Esophagus (tissue), 2 donors: ENCODE data around the gene LAMA3. TPM values are rescaled to one million over a fixed set of nuclear protein-coding genes. Genes with fewer than 3 reads are reported as not detected.

ENCODE experiments used
- H3K27ac ChIP-seq, 2 donors: one replicate each; pipeline ENCODE4 v1.5.1; 2013; ENCODE audit warnings: low read depth in 2 of 2, mild to moderate bottlenecking in 2 of 2, inconsistent platforms in 1 of 2, low read length in 1 of 2, moderate library complexity in 1 of 2
- H3K27me3 ChIP-seq, 2 donors: one replicate each; pipeline ENCODE4 v1.6.1; 2013; ENCODE audit warnings: low read length in 2 of 2, control low read depth in 1 of 2, mild to moderate bottlenecking in 1 of 2; ENCODE audit not compliant: insufficient read depth in 2 of 2, control insufficient read depth in 1 of 2
- H3K36me3 ChIP-seq, 2 donors: one replicate each; pipeline ENCODE4 v1.6.1; 2013; ENCODE audit warnings: low read length in 1 of 2; ENCODE audit not compliant: control insufficient read depth in 2 of 2, insufficient read depth in 2 of 2
- H3K4me1 ChIP-seq, 2 donors: one replicate each; pipeline ENCODE4 v1.6.1; 2013; ENCODE audit warnings: low read length in 1 of 2; ENCODE audit not compliant: control insufficient read depth in 2 of 2, insufficient read depth in 2 of 2
- H3K4me3 ChIP-seq, 2 donors: one replicate each; pipeline ENCODE4 v1.5.1; 2013; ENCODE audit warnings: low read length in 2 of 2, mild to moderate bottlenecking in 2 of 2, low read depth in 1 of 2, moderate library complexity in 1 of 2
- H3K9me3 ChIP-seq, 2 donors: one replicate each; pipeline ENCODE4 v1.6.1; 2013; ENCODE audit warnings: mild to moderate bottlenecking in 2 of 2, low read depth in 1 of 2, low read length in 1 of 2, moderate library complexity in 1 of 2; ENCODE audit not compliant: control insufficient read depth in 2 of 2, insufficient read depth in 1 of 2
- WGBS, 2 donors: extraction: QIAGEN DNeasy Blood & Tissue Kit; methylation state at CpG; one replicate each; pipeline ENCODE4 v1.1.7; 2013; 5-methylcytosine and 5-hydroxymethylcytosine counted together
- polyA plus RNA-seq, 2 donors: library from polyadenylated mRNA; stranded (reverse); fragments of 200-250 nt; gene quantifications; one replicate each; pipeline ENCODE4 v1.2.3, GENCODE V29; 2013
- donor health status: healthy with polysubstance abuse.
- donor health status: Bipolar disorder and iron deficiency.

Gene LAMA3
- polyA plus RNA-seq, 2 donors = 8.0 to 11.5 TPM

DNA sequence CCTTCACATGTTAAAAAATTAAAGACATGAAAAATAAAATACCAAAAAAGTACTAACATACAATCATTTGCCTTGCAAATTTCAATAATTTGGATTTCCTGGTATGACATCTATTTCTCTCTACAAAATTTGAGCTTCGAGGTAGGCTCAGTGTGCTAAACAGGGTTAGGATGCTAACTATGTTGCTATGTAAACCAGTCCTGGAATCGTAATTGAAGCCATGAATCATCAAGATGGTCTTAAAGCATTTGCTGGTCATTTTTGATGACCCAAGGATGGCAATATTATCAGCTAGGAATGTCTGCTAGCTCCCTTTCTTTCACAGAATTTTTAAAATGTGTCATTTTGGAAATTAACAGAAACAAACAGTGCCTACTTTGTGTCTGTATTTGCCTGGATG, 217.4 kb downstream of the LAMA3 start:
- 83 to 85% methylated on average over 2 of the region's 2 CpGs for WGBS, 2 donors

DNA sequence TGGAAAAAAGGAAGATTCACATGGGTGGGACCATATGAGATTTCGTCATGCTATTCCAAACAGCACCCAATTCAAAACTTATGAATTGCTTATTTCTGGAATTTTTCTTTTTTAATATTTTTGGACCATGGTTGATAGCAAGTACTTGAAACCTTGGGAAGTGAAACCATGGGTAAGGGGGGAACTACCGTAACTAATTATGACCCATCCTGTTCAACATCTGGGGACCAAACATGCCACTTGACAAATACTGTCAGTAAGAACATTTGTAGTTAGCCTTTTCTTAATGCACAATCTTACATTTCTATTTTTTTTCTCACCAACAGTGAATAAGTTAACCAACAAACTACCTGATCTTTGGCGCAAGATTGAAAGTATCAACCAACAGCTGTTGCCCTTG, 219.6 kb downstream of the LAMA3 start:
- Histone ChIP-seq H3K27ac (no peak overlapping the region), H3K9me3 (no peaks in the 10 kb centered on the region), H3K27me3 (no peaks in the 10 kb centered on the region), H3K4me1 (no peaks in the 10 kb centered on the region), H3K4me3 (no peak overlapping the region), H3K36me3 (peaks cover 0 to 13% of the 10 kb centered on the region in 2 donors)
- 94 to 96% methylated on average over 3 of the region's 3 CpGs for WGBS, 2 donors

More for the DNA sequence above, 217.4 kb downstream of the LAMA3 start:
- Histone ChIP-seq H3K9me3 (no peaks in the 10 kb centered on the region), H3K4me1 (no peaks in the 10 kb centered on the region), H3K36me3 (peaks cover 0 to 11% of the 10 kb centered on the region in 2 donors), H3K27me3 (no peaks in the 10 kb centered on the region), H3K27ac (no peak overlapping the region), H3K4me3 (no peak overlapping the region)

GRCh38 chr18:23910032-23910431, 220.8 kb downstream of the LAMA3 start:
- H3K4me3 ChIP-seq = no peak overlapping the region
- peaks cover 0 to 10% of the 10 kb centered on the region in 2 donors for H3K36me3 ChIP-seq
- H3K27me3 ChIP-seq = no peaks in the 10 kb centered on the region
- WGBS, 2 donors = 41 to 47% methylated on average over 2 of the region's 2 CpGs
- H3K27ac ChIP-seq = no peak overlapping the region
- no peaks in the 10 kb centered on the region for H3K4me1 ChIP-seq
- H3K9me3 ChIP-seq = no peaks in the 10 kb centered on the region

DNA sequence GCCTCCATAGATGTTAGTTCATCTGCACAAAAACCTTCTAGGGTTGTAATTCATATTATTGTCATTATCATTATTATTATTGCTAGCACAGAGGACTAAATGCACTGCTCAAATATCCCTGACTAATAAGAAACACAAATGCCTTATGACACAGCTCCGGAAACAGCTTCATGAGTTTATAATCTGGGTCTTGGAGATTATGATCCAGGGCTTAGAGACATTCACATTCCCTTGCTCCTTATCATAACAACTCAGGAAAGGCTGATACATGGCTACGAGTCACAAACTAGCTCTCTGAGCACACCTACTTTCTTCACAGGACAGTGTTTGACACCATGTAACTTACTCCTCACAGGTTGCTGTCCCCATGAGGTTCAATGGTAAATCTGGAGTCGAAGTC, 223.1 kb downstream of the LAMA3 start:
- Histone ChIP-seq H3K4me3 (no peak overlapping the region), H3K36me3 (peaks cover 0 to 10% of the 10 kb centered on the region in 2 donors), H3K27me3 (no peaks in the 10 kb centered on the region), H3K4me1 (no peaks in the 10 kb centered on the region), H3K27ac (no peak overlapping the region), H3K9me3 (no peaks in the 10 kb centered on the region)
- WGBS, 2 donors = 82 to 88% methylated on average over 3 of the region's 3 CpGs

GRCh38 chr18:23916338-23916737, 227.1 kb downstream of the LAMA3 start:
- Histone ChIP-seq H3K4me3 (no peak overlapping the region), H3K9me3 (no peaks in the 10 kb centered on the region), H3K36me3 (peaks cover 0 to 13% of the 10 kb centered on the region in 2 donors), H3K4me1 (no peaks in the 10 kb centered on the region), H3K27me3 (no peaks in the 10 kb centered on the region), H3K27ac (no peak overlapping the region)
- 76 to 83% methylated on average over 4 of the region's 4 CpGs for WGBS, 2 donors

DNA sequence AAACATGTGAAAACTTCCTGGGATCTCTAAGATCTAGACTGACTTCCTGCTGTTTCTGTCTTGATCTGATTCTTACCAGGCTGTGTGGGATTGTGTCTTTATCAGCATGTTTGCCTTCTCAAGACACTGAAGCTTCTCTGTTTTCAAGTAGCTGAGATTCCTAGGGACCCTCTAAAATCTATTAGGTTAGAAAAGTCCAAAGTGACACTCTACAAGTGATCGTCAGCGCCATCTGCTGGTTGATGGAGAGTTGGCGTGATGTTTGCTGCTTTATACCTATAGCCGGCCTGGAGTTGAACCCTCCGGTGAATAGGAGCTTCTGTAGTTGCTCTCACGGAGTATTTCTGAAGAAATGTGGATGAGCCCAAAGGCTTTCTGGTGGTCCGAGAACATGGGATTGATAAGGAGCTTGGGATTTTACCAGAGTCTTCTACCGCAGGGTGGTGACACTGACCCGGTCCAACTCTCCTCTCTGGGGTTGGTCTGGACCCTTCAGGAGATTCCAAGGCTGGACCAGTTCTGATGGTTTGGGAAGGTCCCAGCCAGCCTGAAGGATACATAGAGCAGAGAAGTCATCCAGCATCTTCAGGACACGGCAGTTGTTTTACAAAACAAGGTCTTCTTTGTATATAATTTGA, 229.3 kb downstream of the LAMA3 start:
- 37 to 40% methylated on average over 10 of the region's 10 CpGs for WGBS, 2 donors
- Histone ChIP-seq H3K27me3 (no peaks in the 10 kb centered on the region), H3K4me1 (no peaks in the 10 kb centered on the region), H3K27ac (no peak overlapping the region), H3K4me3 (no peak overlapping the region), H3K9me3 (peaks cover 0 to 2% of the 10 kb centered on the region in 2 donors), H3K36me3 (peaks cover 0 to 12% of the 10 kb centered on the region in 2 donors)

- Histone ChIP-seq H3K36me3 (peaks cover 0 to 10% of the 10 kb centered on the region in 2 donors), H3K9me3 (peaks cover 0 to 2% of the 10 kb centered on the region in 2 donors), H3K4me1 (no peaks in the 10 kb centered on the region), H3K4me3 (no peak overlapping the region), H3K27me3 (no peaks in the 10 kb centered on the region), H3K27ac (no peak overlapping the region)
- WGBS, 2 donors = 52 to 65% methylated on average over 4 of the region's 4 CpGs
Observed at GRCh38 chr18:23920054-23920453, 230.8 kb downstream of the LAMA3 start.

DNA sequence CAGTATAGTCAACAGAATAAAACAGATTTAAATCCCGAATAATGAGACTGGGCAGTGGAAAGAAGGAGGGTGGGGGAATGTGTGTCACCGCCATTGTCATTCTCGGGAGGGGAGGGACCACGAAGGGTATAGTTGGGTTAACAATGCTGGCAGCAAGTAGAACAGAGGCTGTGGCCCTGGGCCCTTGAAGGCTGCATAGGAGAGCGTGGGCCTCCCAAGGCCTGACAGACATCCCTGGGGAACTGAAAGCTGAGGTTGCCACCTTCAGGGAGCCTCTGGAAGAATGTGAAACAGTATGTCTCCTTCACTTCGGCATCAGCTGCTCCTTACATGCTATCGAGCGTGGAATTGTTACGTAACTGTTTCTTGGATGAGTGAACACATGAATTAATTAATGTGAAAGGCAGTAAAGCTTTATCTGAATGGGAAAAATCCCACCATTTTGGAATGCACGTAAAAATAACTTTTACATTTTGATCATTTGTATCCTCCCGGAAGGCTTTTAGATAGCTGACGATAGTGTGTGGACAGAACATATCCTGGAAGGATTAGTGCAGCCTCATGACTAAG, 232.5 kb downstream of the LAMA3 start:
- peaks cover 0 to 2% of the 10 kb centered on the region in 2 donors for H3K9me3 ChIP-seq
- H3K27me3 ChIP-seq = no peaks in the 10 kb centered on the region
- H3K27ac ChIP-seq = no peak overlapping the region
- no peaks in the 10 kb centered on the region for H3K4me1 ChIP-seq
- H3K4me3 ChIP-seq = no peak overlapping the region
- 93 to 95% methylated on average over 12 of the region's 12 CpGs for WGBS, 2 donors
- H3K36me3 ChIP-seq = peaks cover 0 to 10% of the 10 kb centered on the region in 2 donors

DNA sequence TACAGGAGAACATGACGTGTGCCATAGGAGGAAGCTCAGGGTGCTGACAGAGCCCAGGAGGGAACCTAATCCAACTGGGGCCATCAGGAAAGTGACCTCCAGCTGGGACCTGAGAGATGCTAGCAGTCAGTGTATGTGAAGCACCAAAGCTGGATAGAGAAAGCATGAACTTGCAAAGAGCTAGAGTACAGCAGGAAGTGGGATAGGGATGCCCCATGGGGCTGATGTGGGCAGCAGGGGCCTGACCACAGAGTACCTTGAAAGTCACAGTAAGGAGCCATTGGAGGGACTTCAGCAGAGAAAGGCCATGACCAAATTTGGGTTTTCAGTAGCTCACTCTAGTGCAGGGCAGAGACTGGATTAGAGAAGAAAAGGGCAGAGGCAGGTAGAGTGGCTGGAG, 233.7 kb downstream of the LAMA3 start:
- H3K4me3 ChIP-seq = no peak overlapping the region
- 79 to 88% methylated on average over 1 of the region's 1 CpG for WGBS, 2 donors
- H3K27me3 ChIP-seq = no peaks in the 10 kb centered on the region
- H3K4me1 ChIP-seq = no peaks in the 10 kb centered on the region
- peaks cover 0 to 2% of the 10 kb centered on the region in 2 donors for H3K9me3 ChIP-seq
- H3K36me3 ChIP-seq = peaks cover 0 to 10% of the 10 kb centered on the region in 2 donors
- no peak overlapping the region for H3K27ac ChIP-seq

DNA sequence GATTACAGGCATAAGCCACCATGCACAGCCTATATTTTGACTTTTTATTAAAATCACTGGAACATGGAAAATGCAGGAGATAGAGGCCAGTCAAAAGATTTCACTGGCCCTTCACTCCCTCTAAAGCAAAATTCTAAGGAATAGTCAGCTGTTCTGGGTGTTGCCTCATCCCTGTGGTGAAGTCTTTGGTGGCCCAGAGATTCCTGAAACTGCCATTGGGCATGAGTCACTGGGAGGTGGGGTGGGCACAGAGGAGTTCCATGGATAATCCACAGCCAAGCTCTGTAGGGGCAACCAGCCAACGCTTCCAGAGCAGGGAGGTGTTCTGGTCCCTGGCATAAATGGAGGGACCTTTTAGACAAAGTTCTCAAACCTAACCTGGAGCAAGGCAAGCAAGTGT, 235.6 kb downstream of the LAMA3 start:
- WGBS, 2 donors = 88 to 93% methylated on average over 1 of the region's 1 CpG
- no peak overlapping the region for H3K4me3 ChIP-seq
- H3K9me3 ChIP-seq = peaks cover 0 to 2% of the 10 kb centered on the region in 2 donors
- H3K27me3 ChIP-seq = no peaks in the 10 kb centered on the region
- peaks cover 0 to 8% of the 10 kb centered on the region in 2 donors for H3K36me3 ChIP-seq
- H3K4me1 ChIP-seq = no peaks in the 10 kb centered on the region
- no peak overlapping the region for H3K27ac ChIP-seq
